ENCODE data around the gene OR10D3.

The OR10D3 gene

GRCh38 chr11:124172101-124172500 is 11.0 kb upstream of the OR10D3 start:
- Histone ChIP-seq H3K9ac (ENCODE audit: low read depth, low read length) (no peak overlapping the region), H3K36me3 (ENCODE audit: insufficient read depth, low read depth, low read length) (no peaks in the 10 kb centered on the region), H3K4me1 (ENCODE audit: insufficient read depth, low read length) (no peaks in the 10 kb centered on the region; the same call in 1 of the 2 replicates), H3K9me3 (ENCODE audit: insufficient read depth, low read depth, low read length) (no peaks in the 10 kb centered on the region), H3K27ac (ENCODE audit: low read length) (no peak overlapping the region), H3K4me3 (ENCODE audit: low read length) (no peak overlapping the region), H3K27me3 (ENCODE audit: insufficient read depth, low read length) (peaks cover 52% of the 10 kb centered on the region)

GRCh38 chr11:124172599-124172998 is 10.5 kb upstream of the OR10D3 start:
- H3K36me3 ChIP-seq (ENCODE audit: insufficient read depth, low read depth, low read length), result no peaks in the 10 kb centered on the region
- H3K27ac ChIP-seq (ENCODE audit: low read length), result no peak overlapping the region
- no peaks in the 10 kb centered on the region for H3K9me3 ChIP-seq (ENCODE audit: insufficient read depth, low read depth, low read length)
- H3K27me3 ChIP-seq (ENCODE audit: insufficient read depth, low read length), result peaks cover 52% of the 10 kb centered on the region
- no peaks in the 10 kb centered on the region; the same call in 1 of the 2 replicates for H3K4me1 ChIP-seq (ENCODE audit: insufficient read depth, low read length)
- H3K4me3 ChIP-seq (ENCODE audit: low read length), result no peak overlapping the region
- H3K9ac ChIP-seq (ENCODE audit: low read depth, low read length), result no peak overlapping the region

GRCh38 chr11:124174001-124174583 is 9.1 kb upstream of the OR10D3 start:
- Histone ChIP-seq H3K27ac (ENCODE audit: low read length) (no peak overlapping the region), H3K36me3 (ENCODE audit: insufficient read depth, low read depth, low read length) (no peaks in the 10 kb centered on the region)

GRCh38 chr11:124176925-124177715 is 6.0 kb upstream of the OR10D3 start:
- H3K4me3 ChIP-seq (ENCODE audit: low read length), result no peak overlapping the region
- H3K27ac ChIP-seq (ENCODE audit: low read length), result no peak overlapping the region
- H3K27me3 ChIP-seq (ENCODE audit: insufficient read depth, low read length), result peaks cover 17% of the 10 kb centered on the region; the same call in 1 of the 2 replicates
- H3K9ac ChIP-seq (ENCODE audit: low read depth, low read length), result no peak overlapping the region
- H3K4me1 ChIP-seq (ENCODE audit: insufficient read depth, low read length), result no peaks in the 10 kb centered on the region; the same call in 1 of the 2 replicates
- H3K36me3 ChIP-seq (ENCODE audit: insufficient read depth, low read depth, low read length), result no peaks in the 10 kb centered on the region
- no peaks in the 10 kb centered on the region for H3K9me3 ChIP-seq (ENCODE audit: insufficient read depth, low read depth, low read length)

More at GRCh38 chr11:124174001-124174583, 9.1 kb upstream of the OR10D3 start:
- Histone ChIP-seq H3K4me3 (ENCODE audit: low read length) (no peak overlapping the region), H3K9ac (ENCODE audit: low read depth, low read length) (no peak overlapping the region), H3K27me3 (ENCODE audit: insufficient read depth, low read length) (peaks cover 38% of the 10 kb centered on the region), H3K9me3 (ENCODE audit: insufficient read depth, low read depth, low read length) (no peaks in the 10 kb centered on the region), H3K4me1 (ENCODE audit: insufficient read depth, low read length) (no peaks in the 10 kb centered on the region; the same call in 1 of the 2 replicates)

GRCh38 chr11:124179310-124179709 is 3.8 kb upstream of the OR10D3 start:
- Histone ChIP-seq H3K4me3 (ENCODE audit: low read length) (no peak overlapping the region), H3K9ac (ENCODE audit: low read depth, low read length) (no peak overlapping the region), H3K4me1 (ENCODE audit: insufficient read depth, low read length) (no peaks in the 10 kb centered on the region), H3K9me3 (ENCODE audit: insufficient read depth, low read depth, low read length) (no peaks in the 10 kb centered on the region), H3K27ac (ENCODE audit: low read length) (no peak overlapping the region), H3K27me3 (ENCODE audit: insufficient read depth, low read length) (peaks cover 7% of the 10 kb centered on the region; the same call in 1 of the 2 replicates), H3K36me3 (ENCODE audit: insufficient read depth, low read depth, low read length) (no peaks in the 10 kb centered on the region)

GRCh38 chr11:124190298-124191139 is 7.4 kb downstream of the OR10D3 start:
- Histone ChIP-seq H3K4me3 (ENCODE audit: low read length) (no peak overlapping the region), H3K9me3 (ENCODE audit: insufficient read depth, low read depth, low read length) (no peaks in the 10 kb centered on the region), H3K4me1 (ENCODE audit: insufficient read depth, low read length) (peaks cover 9% of the 10 kb centered on the region; the same call in 1 of the 2 replicates), H3K36me3 (ENCODE audit: insufficient read depth, low read depth, low read length) (no peaks in the 10 kb centered on the region), H3K27me3 (ENCODE audit: insufficient read depth, low read length) (peaks cover 43% of the 10 kb centered on the region), H3K9ac (ENCODE audit: low read depth, low read length) (no peak overlapping the region), H3K27ac (ENCODE audit: low read length) (no peak overlapping the region)

- Histone ChIP-seq H3K9me3 (ENCODE audit: insufficient read depth, low read depth, low read length) (no peaks in the 10 kb centered on the region), H3K27me3 (ENCODE audit: insufficient read depth, low read length) (peaks cover 38% of the 10 kb centered on the region), H3K36me3 (ENCODE audit: insufficient read depth, low read depth, low read length) (no peaks in the 10 kb centered on the region), H3K4me1 (ENCODE audit: insufficient read depth, low read length) (peaks cover 9% of the 10 kb centered on the region; the same call in 1 of the 2 replicates), H3K4me3 (ENCODE audit: low read length) (no peak overlapping the region), H3K9ac (ENCODE audit: low read depth, low read length) (no peak overlapping the region), H3K27ac (ENCODE audit: low read length) (no peak overlapping the region)
Measured at GRCh38 chr11:124193221-124194010, 10.3 kb downstream of the OR10D3 start.

- peaks cover 9% of the 10 kb centered on the region; the same call in 1 of the 2 replicates for H3K4me1 ChIP-seq (ENCODE audit: insufficient read depth, low read length)
Measured at GRCh38 chr11:124194293-124195188, 11.4 kb downstream of the OR10D3 start.

GRCh38 chr11:124195189-124195734 is 12.1 kb downstream of the OR10D3 start:
- H3K27ac ChIP-seq (ENCODE audit: low read length), result no peak overlapping the region
- H3K9ac ChIP-seq (ENCODE audit: low read depth, low read length), result no peak overlapping the region
- H3K36me3 ChIP-seq (ENCODE audit: insufficient read depth, low read depth, low read length), result no peaks in the 10 kb centered on the region
- peaks cover 5% of the 10 kb centered on the region; the same call in 1 of the 2 replicates for H3K4me1 ChIP-seq (ENCODE audit: insufficient read depth, low read length)
- H3K4me3 ChIP-seq (ENCODE audit: low read length), result no peak overlapping the region
- H3K9me3 ChIP-seq (ENCODE audit: insufficient read depth, low read depth, low read length), result no peaks in the 10 kb centered on the region
- H3K27me3 ChIP-seq (ENCODE audit: insufficient read depth, low read length), result peaks cover 19% of the 10 kb centered on the region

More at GRCh38 chr11:124194293-124195188, 11.4 kb downstream of the OR10D3 start:
- Histone ChIP-seq H3K9me3 (ENCODE audit: insufficient read depth, low read depth, low read length) (no peaks in the 10 kb centered on the region), H3K4me3 (ENCODE audit: low read length) (no peak overlapping the region), H3K9ac (ENCODE audit: low read depth, low read length) (no peak overlapping the region), H3K36me3 (ENCODE audit: insufficient read depth, low read depth, low read length) (no peaks in the 10 kb centered on the region), H3K27ac (ENCODE audit: low read length) (no peak overlapping the region), H3K27me3 (ENCODE audit: insufficient read depth, low read length) (peaks cover 27% of the 10 kb centered on the region)

- H3K9me3 ChIP-seq (ENCODE audit: insufficient read depth, low read depth, low read length), result no peaks in the 10 kb centered on the region
- H3K27ac ChIP-seq (ENCODE audit: low read length), result no peak overlapping the region
- no peak overlapping the region for H3K4me3 ChIP-seq (ENCODE audit: low read length)
- no peak overlapping the region for H3K9ac ChIP-seq (ENCODE audit: low read depth, low read length)
- H3K27me3 ChIP-seq (ENCODE audit: insufficient read depth, low read length), result no peaks in the 10 kb centered on the region
- no peaks in the 10 kb centered on the region for H3K36me3 ChIP-seq (ENCODE audit: insufficient read depth, low read depth, low read length)
- H3K4me1 ChIP-seq (ENCODE audit: insufficient read depth, low read length), result peaks cover 5% of the 10 kb centered on the region; the same call in 1 of the 2 replicates
Measured at GRCh38 chr11:124197999-124198398, 14.9 kb downstream of the OR10D3 start.
